Measurements from ENCODE around the gene PMEPA1. TPM values are rescaled to one million over a fixed set of nuclear protein-coding genes. Genes with fewer than 3 reads are reported as not detected.

PMEPA1 gene
- total RNA-seq, 1 experiment from 2014 or later = 89.8 TPM

DNA sequence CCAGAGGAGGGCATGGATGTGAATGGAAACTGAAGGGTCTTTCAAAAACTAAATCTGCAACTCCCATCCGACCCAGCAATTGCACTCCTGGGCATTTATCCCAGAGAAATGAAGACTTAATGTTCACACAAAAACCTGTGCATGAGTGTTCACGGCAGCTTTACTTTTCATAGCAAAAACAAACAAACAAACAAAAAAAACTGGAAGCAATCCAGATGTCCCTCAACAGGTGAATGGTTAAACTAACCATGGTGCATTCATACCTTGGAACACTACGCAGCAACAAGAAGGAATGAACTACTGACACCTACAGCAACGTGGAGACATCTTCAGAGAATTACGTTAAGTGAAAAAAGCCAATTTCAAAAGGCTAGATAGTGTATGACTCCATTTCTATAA lies 32.2 kb downstream of the PMEPA1 start:
- in situ Hi-C loops (cut with HindIII; ENCODE audit: low pct_unique_long_range_greater_than_20kb, low sequenced_read_pairs) (no loop called here), intact Hi-C loops (cut with micrococcal nuclease; ENCODE audit: unreplicated experiment) (no loop called here)
- H3K9me3 ChIP-seq (ENCODE audit: control insufficient read depth, insufficient read depth, low read depth, low read length) = no peaks in the 10 kb centered on the region
- H3K36me3 ChIP-seq (ENCODE audit: control insufficient read depth, insufficient read depth, low read length) = no peaks in the 10 kb centered on the region
- H3K4me3 ChIP-seq (ENCODE audit: low read depth in 2 of 2, low read length in 2 of 2) = no peak overlapping the region
- BruUV-seq (replicated peaks) = no TSS peak
- no peak overlapping the region for H3K27ac ChIP-seq (ENCODE audit: low read length)
- DNase-seq (ENCODE audit: low read depth, low spot score) = no peak
- POLR2A ChIA-PET = no interaction called here
- no peak for ATAC-seq
- TF ChIP-seq POLR2AphosphoS5 (IDR thresholded peaks at IDR 0.05; ENCODE audit: low read depth, low read length) (no peak), SIN3A (IDR thresholded peaks at IDR 0.05; ENCODE audit: borderline replicate concordance, insufficient read depth, low read depth, low read length) (no peak), TCF7L2 (IDR thresholded peaks at IDR 0.05; ENCODE audit: low read depth, low read length) (no peak)
- TF ChIP-seq, protein P1, sequence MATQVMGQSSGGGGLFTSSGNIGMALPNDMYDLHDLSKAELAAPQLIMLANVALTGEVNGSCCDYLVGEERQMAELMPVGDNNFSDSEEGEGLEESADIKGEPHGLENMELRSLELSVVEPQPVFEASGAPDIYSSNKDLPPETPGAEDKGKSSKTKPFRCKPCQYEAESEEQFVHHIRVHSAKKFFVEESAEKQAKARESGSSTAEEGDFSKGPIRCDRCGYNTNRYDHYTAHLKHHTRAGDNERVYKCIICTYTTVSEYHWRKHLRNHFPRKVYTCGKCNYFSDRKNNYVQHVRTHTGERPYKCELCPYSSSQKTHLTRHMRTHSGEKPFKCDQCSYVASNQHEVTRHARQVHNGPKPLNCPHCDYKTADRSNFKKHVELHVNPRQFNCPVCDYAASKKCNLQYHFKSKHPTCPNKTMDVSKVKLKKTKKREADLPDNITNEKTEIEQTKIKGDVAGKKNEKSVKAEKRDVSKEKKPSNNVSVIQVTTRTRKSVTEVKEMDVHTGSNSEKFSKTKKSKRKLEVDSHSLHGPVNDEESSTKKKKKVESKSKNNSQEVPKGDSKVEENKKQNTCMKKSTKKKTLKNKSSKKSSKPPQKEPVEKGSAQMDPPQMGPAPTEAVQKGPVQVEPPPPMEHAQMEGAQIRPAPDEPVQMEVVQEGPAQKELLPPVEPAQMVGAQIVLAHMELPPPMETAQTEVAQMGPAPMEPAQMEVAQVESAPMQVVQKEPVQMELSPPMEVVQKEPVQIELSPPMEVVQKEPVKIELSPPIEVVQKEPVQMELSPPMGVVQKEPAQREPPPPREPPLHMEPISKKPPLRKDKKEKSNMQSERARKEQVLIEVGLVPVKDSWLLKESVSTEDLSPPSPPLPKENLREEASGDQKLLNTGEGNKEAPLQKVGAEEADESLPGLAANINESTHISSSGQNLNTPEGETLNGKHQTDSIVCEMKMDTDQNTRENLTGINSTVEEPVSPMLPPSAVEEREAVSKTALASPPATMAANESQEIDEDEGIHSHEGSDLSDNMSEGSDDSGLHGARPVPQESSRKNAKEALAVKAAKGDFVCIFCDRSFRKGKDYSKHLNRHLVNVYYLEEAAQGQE (IDR thresholded peaks at IDR 0.05; ENCODE audit: insufficient read depth in 1 of 2, low read depth in 2 of 2, low read length in 1 of 2) = no peak
- TF ChIP-seq, protein P2, sequence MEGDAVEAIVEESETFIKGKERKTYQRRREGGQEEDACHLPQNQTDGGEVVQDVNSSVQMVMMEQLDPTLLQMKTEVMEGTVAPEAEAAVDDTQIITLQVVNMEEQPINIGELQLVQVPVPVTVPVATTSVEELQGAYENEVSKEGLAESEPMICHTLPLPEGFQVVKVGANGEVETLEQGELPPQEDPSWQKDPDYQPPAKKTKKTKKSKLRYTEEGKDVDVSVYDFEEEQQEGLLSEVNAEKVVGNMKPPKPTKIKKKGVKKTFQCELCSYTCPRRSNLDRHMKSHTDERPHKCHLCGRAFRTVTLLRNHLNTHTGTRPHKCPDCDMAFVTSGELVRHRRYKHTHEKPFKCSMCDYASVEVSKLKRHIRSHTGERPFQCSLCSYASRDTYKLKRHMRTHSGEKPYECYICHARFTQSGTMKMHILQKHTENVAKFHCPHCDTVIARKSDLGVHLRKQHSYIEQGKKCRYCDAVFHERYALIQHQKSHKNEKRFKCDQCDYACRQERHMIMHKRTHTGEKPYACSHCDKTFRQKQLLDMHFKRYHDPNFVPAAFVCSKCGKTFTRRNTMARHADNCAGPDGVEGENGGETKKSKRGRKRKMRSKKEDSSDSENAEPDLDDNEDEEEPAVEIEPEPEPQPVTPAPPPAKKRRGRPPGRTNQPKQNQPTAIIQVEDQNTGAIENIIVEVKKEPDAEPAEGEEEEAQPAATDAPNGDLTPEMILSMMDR (IDR thresholded peaks at IDR 0.05) = no peak
- H3K27me3 ChIP-seq (ENCODE audit: control insufficient read depth, insufficient read depth, low read length) = no peaks in the 10 kb centered on the region
- H3K4me1 ChIP-seq (ENCODE audit: control insufficient read depth, insufficient read depth, low read length) = peaks cover 30% of the 10 kb centered on the region
- CTCF ChIA-PET = no interaction called here

DNA sequence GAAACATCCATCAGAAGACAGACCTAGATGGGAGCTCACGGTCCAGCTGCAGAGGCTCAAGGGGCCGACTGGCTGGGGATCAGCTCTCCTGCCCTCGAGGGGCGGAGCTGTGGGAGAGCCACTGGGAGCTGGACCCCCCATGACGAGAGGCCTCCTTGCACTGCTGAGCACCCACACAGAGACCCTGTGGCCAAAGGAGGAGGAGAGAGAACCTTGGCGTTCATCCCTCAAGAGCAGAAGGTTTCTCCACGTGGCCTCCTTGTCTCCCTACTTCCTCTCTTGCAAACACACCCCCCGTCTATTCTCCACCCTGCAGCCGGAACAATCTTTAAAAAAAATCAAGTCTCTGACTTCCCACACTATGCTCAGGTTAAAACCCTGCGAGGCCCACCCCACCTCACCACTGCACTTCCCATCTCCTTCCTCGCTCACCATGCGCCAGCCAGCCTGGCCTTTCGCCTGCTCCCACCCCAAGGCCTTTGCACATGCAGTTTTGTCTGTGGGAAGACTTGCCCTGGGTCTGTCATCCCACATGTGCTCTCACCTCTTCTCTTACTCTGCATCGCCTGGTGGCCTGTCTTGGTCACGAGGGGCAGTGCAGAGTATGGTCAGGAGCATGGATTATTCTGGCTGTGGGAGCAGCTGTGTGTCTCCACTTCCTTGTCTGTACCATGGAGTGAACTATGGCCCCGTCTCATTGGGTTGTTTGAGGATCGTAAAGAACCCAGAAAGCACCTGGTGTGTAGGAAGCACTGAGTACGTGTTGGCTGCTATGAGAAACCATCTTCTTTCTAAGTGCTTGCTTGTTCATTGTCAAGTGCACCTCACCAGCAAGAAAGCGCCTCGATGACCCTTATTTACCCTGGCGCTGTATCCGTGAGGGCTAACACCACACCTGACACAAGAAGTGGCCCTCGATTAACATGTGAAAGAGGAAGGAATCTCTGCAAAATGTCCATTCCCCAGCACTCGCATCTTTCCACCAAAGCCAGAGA lies 32.9 kb downstream of the PMEPA1 start:
- in situ Hi-C loops (cut with HindIII; ENCODE audit: low pct_unique_long_range_greater_than_20kb, low sequenced_read_pairs) = no loop called here

More for the DNA sequence above, 32.9 kb downstream of the PMEPA1 start:
- H3K27ac ChIP-seq (ENCODE audit: low read length) = no peak overlapping the region
- TF ChIP-seq, protein P1 (IDR thresholded peaks at IDR 0.05; ENCODE audit: insufficient read depth in 1 of 2, low read depth in 2 of 2, low read length in 1 of 2) = no peak
- TF ChIP-seq, protein P2 (IDR thresholded peaks at IDR 0.05) = no peak
- TF ChIP-seq TCF7L2 (IDR thresholded peaks at IDR 0.05; ENCODE audit: low read depth, low read length) (no peak), SIN3A (IDR thresholded peaks at IDR 0.05; ENCODE audit: borderline replicate concordance, insufficient read depth, low read depth, low read length) (no peak), POLR2AphosphoS5 (IDR thresholded peaks at IDR 0.05; ENCODE audit: low read depth, low read length) (no peak)
- no TSS peak for BruUV-seq (replicated peaks)
- POLR2A ChIA-PET = no interaction called here
- ATAC-seq (no peak), DNase-seq (ENCODE audit: low read depth, low spot score) (no peak)
- no peak overlapping the region for H3K4me3 ChIP-seq (ENCODE audit: low read depth in 2 of 2, low read length in 2 of 2)
- peaks cover 30% of the 10 kb centered on the region for H3K4me1 ChIP-seq (ENCODE audit: control insufficient read depth, insufficient read depth, low read length)
- H3K36me3 ChIP-seq (ENCODE audit: control insufficient read depth, insufficient read depth, low read length) = no peaks in the 10 kb centered on the region
- intact Hi-C loops (cut with micrococcal nuclease; ENCODE audit: unreplicated experiment) = no loop called here
- CTCF ChIA-PET = no interaction called here
- H3K27me3 ChIP-seq (ENCODE audit: control insufficient read depth, insufficient read depth, low read length) = no peaks in the 10 kb centered on the region
- no peaks in the 10 kb centered on the region for H3K9me3 ChIP-seq (ENCODE audit: control insufficient read depth, insufficient read depth, low read depth, low read length)
